ENCODE results near the gene ESRRA. TPM values are rescaled to one million over a fixed set of nuclear protein-coding genes. Genes with fewer than 3 reads are reported as not detected.
"Not testable (repeated sequence)": the region's sequence is repeated elsewhere in the genome, so short reads cannot be mapped to it uniquely, and the experiment has no call there.

Gene ESRRA
- polyA plus RNA-seq, 1 donor (not counting 4 experiments of a cell fraction or from before 2014, with no cell fraction given), result 20.8 TPM

DNA sequence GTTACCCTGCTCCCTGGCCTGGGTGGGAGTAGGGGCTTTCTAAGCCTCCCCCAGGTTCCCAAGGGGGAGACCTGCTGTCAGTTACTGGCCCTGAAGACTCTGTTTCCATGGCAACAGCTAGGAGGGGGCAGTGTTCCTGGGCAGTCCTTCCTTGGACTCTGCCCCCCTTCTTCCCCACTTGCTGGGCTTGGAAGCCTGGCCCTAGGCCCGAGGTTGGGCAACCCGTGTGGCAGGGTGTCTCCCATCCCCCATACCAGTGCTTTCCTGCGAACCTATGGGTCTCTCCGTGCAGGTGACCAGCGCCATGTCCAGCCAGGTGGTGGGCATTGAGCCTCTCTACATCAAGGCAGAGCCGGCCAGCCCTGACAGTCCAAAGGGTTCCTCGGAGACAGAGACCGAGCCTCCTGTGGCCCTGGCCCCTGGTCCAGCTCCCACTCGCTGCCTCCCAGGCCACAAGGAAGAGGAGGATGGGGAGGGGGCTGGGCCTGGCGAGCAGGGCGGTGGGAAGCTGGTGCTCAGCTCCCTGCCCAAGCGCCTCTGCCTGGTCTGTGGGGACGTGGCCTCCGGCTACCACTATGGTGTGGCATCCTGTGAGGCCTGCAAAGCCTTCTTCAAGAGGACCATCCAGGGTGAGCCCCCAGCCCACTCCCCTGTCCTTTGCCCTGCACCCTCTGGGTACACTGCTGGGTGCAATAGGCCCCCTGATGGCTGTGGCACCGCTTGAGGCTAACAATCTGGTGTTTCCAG is 1.7 kb downstream of the ESRRA start:
- dilution Hi-C loops (cut with MboI; ENCODE audit: extremely low pct_ligation_motif_present, low sequenced_read_pairs), result no loop called here
- no peak overlapping the region for H2AFZ ChIP-seq (ENCODE audit: control insufficient read depth, low read length)
- no peak for DNase-seq (ENCODE audit: low read depth, low spot score)
- peaks cover 27% of the 10 kb centered on the region for H3K4me1 ChIP-seq (ENCODE audit: control insufficient read depth, extremely low read depth, insufficient read depth, low read length)
- H3K9me1 ChIP-seq (ENCODE audit: control insufficient read depth, extremely low read depth, insufficient read depth, low read length), result no peaks in the 10 kb centered on the region
- H3K4me3 ChIP-seq (ENCODE audit: control insufficient read depth in 2 of 3, extremely low read depth in 1 of 3, insufficient read depth in 2 of 3, low read depth in 1 of 3, low read length in 3 of 3), result peak overlapping the region; percentile 78 to 86 (median 83)
- H3K9ac ChIP-seq (ENCODE audit: control insufficient read depth, extremely low read depth, insufficient read depth, low read length), result peak overlapping the region; percentile 80
- no peaks in the 10 kb centered on the region for H3K9me3 ChIP-seq (ENCODE audit: control insufficient read depth, low read depth, low read length)
- peak overlapping the region; percentile 54 for H3K27ac ChIP-seq (ENCODE audit: control insufficient read depth, insufficient read depth, low read length)
- H3K79me2 ChIP-seq (ENCODE audit: control insufficient read depth, insufficient read depth, low read length), result peaks cover 19% of the 10 kb centered on the region
- TF ChIP-seq, protein P1, sequence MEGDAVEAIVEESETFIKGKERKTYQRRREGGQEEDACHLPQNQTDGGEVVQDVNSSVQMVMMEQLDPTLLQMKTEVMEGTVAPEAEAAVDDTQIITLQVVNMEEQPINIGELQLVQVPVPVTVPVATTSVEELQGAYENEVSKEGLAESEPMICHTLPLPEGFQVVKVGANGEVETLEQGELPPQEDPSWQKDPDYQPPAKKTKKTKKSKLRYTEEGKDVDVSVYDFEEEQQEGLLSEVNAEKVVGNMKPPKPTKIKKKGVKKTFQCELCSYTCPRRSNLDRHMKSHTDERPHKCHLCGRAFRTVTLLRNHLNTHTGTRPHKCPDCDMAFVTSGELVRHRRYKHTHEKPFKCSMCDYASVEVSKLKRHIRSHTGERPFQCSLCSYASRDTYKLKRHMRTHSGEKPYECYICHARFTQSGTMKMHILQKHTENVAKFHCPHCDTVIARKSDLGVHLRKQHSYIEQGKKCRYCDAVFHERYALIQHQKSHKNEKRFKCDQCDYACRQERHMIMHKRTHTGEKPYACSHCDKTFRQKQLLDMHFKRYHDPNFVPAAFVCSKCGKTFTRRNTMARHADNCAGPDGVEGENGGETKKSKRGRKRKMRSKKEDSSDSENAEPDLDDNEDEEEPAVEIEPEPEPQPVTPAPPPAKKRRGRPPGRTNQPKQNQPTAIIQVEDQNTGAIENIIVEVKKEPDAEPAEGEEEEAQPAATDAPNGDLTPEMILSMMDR (optimal IDR thresholded peaks at IDR 0.05 in 1 of 3, IDR thresholded peaks at IDR 0.05 in 1 of 3, conservative IDR thresholded peaks at IDR 0.05 in 1 of 3; ENCODE audit: extremely low read depth in 1 of 3, insufficient read depth in 2 of 3, low read length in 3 of 3), result no peak
- no peak for TF ChIP-seq EZH2 (IDR thresholded peaks at IDR 0.05; ENCODE audit: low read length)
- no peaks in the 10 kb centered on the region for H3K27me3 ChIP-seq (ENCODE audit: control insufficient read depth, extremely low read depth, insufficient read depth, low read length)
- H3K4me2 ChIP-seq (ENCODE audit: control insufficient read depth, extremely low read depth, insufficient read depth, low read depth, low read length), result peak overlapping the region; percentile 97
- H4K20me1 ChIP-seq (ENCODE audit: control insufficient read depth, extremely low read depth, insufficient read depth, low read length), result peaks cover 3% of the 10 kb centered on the region
- FAIRE-seq, result no peak
- no peaks in the 10 kb centered on the region for H3K36me3 ChIP-seq (ENCODE audit: control insufficient read depth in 2 of 2, extremely low read depth in 1 of 2, insufficient read depth in 2 of 2, low read length in 2 of 2)

DNA sequence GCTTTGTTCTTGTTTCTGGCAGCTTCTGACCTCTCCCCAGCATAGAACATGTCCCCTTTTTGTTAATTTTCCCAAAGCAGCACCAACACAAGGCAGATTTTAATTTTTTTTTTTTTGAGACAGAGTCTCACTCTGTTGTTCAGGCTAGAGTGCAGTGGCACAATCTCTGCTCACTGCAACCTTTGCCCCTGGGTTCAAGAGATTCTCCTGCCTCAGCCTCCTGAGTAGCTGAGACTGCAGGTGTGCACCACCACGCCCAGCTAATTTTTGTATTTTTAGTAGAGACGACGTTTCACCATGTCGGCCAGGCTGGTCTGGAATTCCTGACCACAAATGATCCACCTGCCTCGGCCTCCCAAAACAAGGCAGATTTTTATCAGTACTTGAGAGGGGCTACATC is 2.5 kb downstream of the ESRRA start:
- H3K4me2 ChIP-seq (ENCODE audit: control insufficient read depth, extremely low read depth, insufficient read depth, low read depth, low read length); H3K9ac ChIP-seq (ENCODE audit: control insufficient read depth, extremely low read depth, insufficient read depth, low read length); H3K27ac ChIP-seq (ENCODE audit: control insufficient read depth, insufficient read depth, low read length); H2AFZ ChIP-seq (ENCODE audit: control insufficient read depth, low read length); DNase-seq (ENCODE audit: low read depth, low spot score); H3K9me1 ChIP-seq (ENCODE audit: control insufficient read depth, extremely low read depth, insufficient read depth, low read length); H4K20me1 ChIP-seq (ENCODE audit: control insufficient read depth, extremely low read depth, insufficient read depth, low read length); H3K4me3 ChIP-seq (ENCODE audit: control insufficient read depth in 2 of 3, extremely low read depth in 1 of 3, insufficient read depth in 2 of 3, low read depth in 1 of 3, low read length in 3 of 3); H3K9me3 ChIP-seq (ENCODE audit: control insufficient read depth, low read depth, low read length); dilution Hi-C loops (cut with MboI; ENCODE audit: extremely low pct_ligation_motif_present, low sequenced_read_pairs); H3K36me3 ChIP-seq (ENCODE audit: control insufficient read depth in 2 of 2, extremely low read depth in 1 of 2, insufficient read depth in 2 of 2, low read length in 2 of 2); FAIRE-seq; H3K27me3 ChIP-seq (ENCODE audit: control insufficient read depth, extremely low read depth, insufficient read depth, low read length): not testable (repeated sequence)
- Histone ChIP-seq H3K79me2 (ENCODE audit: control insufficient read depth, insufficient read depth, low read length) (peaks cover 23% of the 10 kb centered on the region), H3K4me1 (ENCODE audit: control insufficient read depth, extremely low read depth, insufficient read depth, low read length) (peaks cover 32% of the 10 kb centered on the region)
